HG03060 (cell line): ENCODE data around the gene PCYT2.

Experiments used
- ATAC-seq: cut with Tn5 transposase; IDR thresholded peaks from one replicate; pipeline ENCODE4 v1.9.1; 2021; ENCODE audit warnings: low read depth, moderate number of reproducible peaks; ENCODE audit not compliant: unreplicated experiment

PCYT2 gene

GRCh38 chr17:81944858-81945257 is 33.7 kb upstream of the PCYT2 start:
- no peak for ATAC-seq

GRCh38 chr17:81942167-81942553 is 31.0 kb upstream of the PCYT2 start:
- ATAC-seq, result no peak

- ATAC-seq, result no peak
These were observed 30.4 kb upstream of the PCYT2 start for GRCh38 chr17:81941484-81942166.

DNA sequence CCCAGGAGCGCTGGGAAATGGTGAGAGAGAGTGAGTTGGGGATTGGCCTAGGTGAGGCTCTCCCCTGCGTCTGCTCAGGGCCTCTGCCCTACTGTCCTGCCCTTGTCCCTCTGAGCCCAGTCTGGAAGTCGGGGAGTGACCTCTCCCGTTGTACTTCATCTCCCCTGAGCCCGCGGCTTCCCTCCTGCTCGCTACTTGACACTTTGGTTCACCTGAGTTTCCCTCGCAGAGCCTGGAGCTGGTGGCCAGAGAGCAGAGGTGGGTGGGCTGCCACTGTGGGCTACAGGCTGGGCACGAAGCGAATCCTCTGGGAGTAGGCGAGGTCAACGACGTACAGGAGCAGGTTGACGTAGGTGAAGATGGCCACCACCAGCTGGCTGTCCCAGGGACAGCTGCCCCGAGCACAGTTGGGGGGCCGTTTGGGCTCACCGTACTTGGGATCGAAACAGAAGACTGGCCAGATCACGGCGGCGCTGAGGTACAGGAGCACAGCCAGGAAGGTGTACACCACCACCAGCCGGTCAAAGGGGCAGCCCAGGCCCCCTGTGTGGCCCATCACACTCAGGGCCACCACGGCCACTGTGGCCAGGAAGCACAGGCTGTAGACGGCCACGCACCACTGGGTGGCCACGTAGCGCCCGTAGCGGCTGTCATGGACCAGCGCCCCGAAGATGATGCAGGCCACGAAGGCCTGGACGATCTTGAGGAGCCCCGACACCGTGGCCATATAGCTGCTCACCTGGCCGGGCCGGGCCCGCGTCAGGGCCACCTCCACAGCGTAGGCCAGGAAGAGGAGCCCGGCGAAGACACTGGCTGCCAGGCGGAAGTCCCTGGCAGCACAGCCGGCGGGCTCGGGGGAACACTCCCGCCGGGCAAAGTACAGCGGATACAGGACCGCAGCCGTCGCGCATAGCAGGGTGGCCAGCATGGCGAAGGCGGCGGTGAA is 29.6 kb upstream of the PCYT2 start:
- no peak for ATAC-seq

DNA sequence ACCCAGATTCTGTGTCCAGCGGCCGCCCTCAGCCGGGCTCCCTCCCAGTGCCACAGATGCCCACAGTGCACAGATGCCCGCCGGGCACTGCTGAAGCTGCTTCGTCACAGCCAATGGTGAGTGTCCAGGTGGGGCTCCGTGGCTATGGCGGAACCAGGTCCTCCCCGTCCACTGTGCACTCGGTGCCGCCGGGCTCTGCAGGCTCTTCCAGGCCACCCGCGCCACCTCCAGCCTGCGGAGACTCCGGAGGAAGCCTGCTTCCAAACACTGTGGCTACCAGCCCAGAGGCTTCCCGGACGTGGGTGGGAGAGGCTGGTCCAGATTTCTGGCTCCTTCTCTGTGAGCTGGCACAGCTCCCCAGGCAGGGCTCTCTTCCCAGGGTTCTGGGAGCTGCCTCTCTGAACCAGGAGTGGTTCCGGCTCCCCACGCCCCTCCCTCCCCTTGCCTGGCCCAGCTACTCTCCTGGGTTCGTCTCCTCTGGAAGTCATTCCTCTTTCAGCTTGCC is 28.7 kb upstream of the PCYT2 start:
- ATAC-seq, result no peak

DNA sequence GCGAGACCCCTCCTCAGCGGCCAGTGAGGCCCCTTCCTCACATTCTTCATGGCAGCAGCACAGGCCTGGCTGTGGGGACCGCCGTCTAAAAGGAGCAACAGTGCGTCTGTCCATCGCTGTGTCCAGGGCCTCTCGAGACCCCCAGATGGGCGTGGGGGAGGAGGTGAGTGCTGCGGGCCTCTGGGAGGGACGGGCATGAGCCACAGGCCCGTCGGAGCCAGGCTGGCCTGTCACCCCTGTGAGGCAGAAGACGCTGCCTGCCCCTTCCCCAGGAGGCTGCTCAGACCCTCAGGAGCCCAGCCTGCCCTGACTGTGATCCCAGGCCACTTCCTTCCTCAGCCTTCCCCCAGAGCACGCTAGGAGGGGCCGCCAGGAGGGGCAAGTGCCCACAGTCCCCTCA is 28.0 kb upstream of the PCYT2 start:
- no peak for ATAC-seq

DNA sequence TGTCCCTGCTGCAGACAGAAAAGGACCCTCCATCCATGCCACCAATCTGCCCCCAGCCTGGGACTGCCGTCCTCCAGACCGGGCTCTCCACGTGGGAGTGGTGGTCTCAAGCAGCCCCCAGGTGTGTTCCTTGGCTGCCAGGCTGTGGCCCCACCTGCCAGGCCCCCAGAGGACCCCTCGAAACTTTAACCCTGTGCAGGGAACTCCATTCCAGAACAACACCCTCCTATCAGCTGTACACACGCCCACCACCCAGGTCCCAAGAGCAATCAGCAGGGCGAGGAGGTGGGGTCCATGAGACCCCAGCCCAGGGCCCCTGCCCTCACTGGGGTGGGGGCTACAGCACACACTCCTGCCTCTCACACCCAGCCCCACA is 24.5 kb upstream of the PCYT2 start:
- ATAC-seq, result no peak

- ATAC-seq, result no peak
These were observed 23.9 kb upstream of the PCYT2 start for GRCh38 chr17:81934850-81935708.

DNA sequence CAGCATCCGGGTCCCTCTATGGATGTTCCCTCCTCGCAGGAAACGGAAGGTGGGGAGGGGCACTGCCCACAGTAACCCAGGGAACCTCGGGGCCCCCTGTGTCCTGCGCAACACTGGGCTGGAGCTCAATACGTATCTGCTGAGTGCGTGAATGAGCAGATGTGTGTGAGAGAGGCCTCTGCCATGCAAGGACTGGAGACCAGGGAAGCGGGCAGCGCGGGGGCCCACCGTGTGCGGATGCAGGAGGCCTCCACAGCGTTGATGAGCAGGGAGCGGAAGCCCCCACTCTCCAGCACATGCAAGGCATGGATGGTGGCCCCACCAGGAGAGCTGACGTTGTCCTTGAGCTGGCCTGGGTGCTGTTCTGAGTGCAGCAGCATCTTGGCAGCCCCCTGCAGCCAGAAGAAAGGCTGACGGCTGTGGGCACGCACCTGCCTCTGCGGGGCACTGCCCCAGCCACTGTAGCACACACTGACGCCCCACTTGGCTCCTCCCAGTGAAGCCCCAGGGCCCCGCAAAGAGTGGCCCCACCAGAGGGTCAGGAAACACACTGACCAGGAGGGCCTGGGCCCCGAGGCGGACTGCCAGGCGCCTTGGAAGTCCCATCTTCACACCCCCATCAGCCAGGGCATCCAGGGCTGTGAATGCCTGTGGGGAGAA is 23.0 kb upstream of the PCYT2 start:
- ATAC-seq, result no peak

DNA sequence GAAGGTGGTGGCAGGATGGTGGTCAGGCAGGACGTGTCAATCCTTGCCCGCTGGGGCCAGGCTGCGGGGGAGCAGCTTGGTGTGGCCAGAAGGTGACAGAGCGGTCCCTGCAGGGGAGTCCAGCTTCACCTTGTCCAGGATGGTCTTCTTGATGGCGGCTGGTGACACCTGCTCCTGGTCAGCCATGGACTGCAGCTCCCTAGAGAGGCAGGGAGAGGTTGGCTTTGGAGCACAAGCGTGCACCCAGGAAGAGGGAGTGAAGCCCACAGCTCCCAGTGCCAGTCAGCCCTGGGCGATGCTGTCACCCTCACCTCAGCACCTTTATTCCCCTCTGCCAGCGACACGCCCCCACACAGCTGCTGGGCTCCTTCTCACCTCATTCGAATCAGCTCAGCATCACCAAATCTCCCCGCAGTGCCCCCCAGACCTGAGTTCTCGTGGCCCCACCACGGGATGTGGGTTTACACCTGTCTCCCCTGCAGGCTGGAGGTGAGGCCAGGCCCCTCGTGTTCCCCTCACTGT is 22.0 kb upstream of the PCYT2 start:
- no peak for ATAC-seq

DNA sequence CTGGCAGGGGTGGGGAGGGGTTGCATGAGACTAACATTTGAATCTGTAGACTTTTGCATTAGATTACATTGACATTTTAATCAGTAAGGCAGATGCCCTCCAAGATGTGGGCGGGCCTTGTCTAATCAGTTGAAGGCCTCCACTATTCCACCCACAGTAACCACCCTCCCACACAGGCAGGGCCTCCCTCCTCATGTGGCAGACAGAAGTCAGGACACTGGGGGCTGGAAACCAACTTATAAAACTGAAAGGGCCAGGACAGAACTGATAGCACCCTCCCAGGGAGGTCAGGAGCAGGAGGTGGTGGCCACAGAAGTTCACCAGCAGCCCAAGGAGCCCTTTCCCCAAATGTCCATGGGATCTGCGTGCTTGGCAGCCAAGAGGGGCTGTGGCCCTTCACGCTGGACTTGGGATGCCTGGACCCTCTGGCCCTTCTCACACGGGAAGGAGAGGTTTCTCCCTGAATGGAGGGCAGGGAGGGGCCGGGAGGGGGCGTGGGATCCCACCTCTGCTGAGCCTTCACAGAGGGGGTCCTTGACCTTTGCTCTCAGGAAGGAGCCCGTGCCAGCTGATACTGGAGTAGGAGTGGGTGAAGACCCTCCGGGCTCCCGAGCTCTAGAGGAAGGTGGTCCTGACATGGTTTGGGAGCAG is 21.3 kb upstream of the PCYT2 start:
- ATAC-seq, result no peak

DNA sequence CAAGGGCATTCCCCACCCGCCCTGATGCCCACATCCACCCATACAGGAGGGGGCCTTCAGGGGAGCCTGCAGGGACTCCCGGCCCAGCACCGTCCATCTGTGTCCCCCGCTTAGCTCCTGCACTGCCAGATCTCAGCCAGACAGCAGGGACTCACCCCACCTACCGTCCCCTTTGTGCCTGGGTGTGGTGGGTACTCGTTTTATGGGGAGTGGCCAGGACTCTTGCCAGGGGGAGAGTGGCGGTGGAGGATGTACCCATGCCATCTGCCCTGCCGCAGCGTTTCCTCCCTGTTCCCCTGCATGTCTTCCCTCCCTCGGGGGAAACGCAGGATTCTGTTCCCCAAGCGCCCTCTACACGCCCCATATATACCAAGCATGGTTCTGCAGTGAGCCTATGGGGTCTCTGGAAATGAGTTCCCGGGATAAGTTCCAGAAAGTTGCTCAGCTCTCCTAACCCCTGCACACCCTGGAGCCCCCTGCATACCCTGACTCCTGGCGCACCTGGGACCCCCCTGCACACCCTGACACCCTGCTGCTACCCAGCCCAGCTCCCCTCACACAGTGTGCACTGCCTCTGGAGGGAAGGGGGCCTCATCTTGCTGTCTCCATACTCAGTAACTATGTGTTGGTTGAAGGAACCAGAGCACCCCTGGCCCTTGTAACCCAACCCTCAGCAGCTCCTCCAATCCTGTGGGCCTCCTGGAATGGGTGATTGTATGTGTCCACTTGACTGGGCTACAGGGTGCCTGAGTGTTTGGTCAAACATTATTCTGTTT is 20.5 kb upstream of the PCYT2 start:
- no peak for ATAC-seq

DNA sequence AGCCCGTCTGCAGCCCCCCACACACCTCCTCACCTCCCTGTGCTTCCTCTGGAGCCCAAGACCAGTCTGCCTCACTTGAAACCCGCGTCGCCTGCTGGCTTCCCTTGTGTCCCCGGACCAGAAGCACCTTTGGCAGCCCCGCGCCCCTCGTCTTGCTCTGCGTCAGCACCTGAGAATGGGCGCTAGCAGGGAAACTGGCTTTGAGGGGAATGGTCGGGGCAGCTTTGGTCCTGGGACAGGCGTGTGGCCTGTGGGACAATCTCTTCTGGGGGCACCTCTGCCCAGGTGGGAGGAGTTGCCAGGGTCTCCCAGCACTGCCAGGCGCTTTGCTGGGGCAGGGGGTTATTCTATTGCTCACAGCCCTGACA is 20.0 kb upstream of the PCYT2 start:
- ATAC-seq, result no peak

DNA sequence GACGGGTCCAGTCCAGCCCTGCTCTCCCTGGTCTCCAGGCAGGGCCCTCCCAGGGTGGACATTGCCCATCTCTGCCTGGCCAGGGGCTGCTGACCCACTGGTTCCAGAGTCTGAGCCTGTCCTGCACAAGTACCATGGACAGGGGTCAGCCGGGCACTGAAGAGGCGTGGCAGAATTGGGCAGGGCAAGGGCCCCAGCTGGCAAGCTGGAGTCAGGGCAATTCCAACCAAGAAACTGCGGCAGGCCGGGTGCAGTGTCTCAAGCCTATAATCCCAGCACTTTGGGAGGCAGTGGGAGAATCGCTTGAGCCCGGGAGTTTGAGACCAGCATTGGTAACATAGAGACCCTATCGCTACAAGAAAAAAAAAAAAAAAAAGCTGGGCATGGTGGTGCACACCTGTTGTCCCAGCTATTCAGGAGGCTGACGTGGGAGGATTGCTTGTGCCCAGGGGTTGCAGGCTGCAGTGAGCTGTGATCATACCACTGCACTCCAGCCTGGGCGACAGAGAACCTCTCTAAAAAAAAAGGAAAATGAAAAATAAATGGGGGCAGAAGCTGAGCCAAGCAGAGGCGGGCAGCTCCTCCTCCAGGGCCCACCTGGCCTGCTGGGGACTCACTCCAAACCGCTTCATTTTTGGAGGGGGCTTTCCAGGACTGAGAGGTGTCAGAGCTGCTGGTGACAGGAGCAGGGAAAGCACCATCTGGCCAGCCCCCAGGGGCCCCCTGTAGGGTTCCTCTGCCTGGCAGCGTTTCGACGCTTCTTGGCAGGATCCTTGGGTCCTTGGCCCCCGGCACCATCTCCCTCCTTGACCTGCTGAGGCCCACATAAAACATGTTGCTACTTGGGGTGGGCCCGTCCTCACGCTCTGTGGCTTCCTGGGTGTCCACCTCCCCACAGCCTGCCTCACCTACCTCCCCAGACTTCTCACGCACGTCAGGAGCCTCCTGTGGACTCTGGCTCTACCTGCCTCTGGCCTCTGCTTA is 19.2 kb upstream of the PCYT2 start:
- no peak for ATAC-seq

GRCh38 chr17:81929253-81930141 is 18.3 kb upstream of the PCYT2 start:
- no peak for ATAC-seq

DNA sequence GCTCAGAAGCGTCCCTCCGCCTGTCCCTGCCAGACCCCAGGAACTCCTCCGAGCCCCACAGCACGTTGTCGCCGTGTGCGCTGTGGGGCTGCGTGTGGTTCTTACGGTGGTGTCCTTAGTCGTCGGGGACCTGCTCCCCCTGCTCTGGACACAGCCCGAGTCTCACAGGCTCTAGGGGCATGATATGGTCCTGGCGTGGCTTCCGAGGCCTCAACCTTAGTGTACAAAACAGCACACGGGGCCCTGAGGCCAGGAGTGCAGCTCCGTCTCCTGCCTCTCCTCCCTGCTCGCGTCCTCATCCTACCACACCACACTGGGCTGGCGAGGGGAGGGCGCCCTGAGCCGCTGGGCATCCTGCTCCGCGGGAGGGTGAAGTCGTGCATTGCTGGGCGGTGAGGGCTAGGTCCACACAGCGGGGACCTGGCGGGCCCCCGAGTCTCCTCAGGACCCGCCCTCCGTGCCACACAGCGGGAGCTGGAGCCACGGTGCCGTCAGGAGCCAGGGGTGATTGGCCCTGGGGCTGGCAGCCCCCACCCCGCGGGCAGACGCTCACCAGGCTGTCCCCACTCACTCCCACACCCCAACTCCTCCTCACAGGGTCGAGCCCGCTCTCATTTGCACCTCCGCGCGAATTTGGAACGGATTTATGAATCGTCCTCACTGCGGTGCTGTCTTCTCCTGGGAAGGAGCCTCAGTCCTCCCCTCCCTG is 17.5 kb upstream of the PCYT2 start:
- no peak for ATAC-seq
